Thyroid gland (tissue), 4 donors: ENCODE measurements around the gene RANBP17. TPM values are rescaled to one million over a fixed set of nuclear protein-coding genes. Genes with fewer than 3 reads are reported as not detected.

ENCODE experiments used
- DNase-seq, 2 donors: peaks; one replicate each; pipeline ENCODE4 v3.0.0-alpha.2; 2019
- H3K27ac ChIP-seq, 3 donors: fragments of 200-600 bp; sonication (generic); 1 replicate in 2 of 3; 2 replicates in 1 of 3; pipeline ENCODE4 v1.5.1; 2016 to 2019; ENCODE audit warnings: mild to moderate bottlenecking in 1 of 3, moderate library complexity in 1 of 3
- H3K27me3 ChIP-seq: fragments of 200-600 bp; sonication (generic); one replicate; pipeline ENCODE4 v1.5.1; 2019
- H3K36me3 ChIP-seq, 2 donors: fragments of 200-600 bp; sonication (generic); one replicate each; pipeline ENCODE4 v1.5.1; 2016 to 2019
- H3K4me1 ChIP-seq, 2 donors: fragments of 200-600 bp; sonication (generic); one replicate each; pipeline ENCODE4 v1.5.1; 2017 to 2019
- H3K4me3 ChIP-seq, 3 donors: fragments of 200-600 bp; sonication (generic); replicated peaks in 1 of 3; 1 replicate in 2 of 3; 2 replicates in 1 of 3; pipeline ENCODE4 v1.5.1; 2016; ENCODE audit warnings: mild to moderate bottlenecking in 1 of 3
- H3K9me3 ChIP-seq: fragments of 200-600 bp; sonication (generic); one replicate; pipeline ENCODE4 v1.5.1; 2017
- CTCF ChIP-seq, 6 experiments: fragments of 200-600 bp in 3 of 6; fragments of 450-650 bp in 3 of 6; sonication (generic) in 3 of 6; IDR thresholded peaks; one replicate each; pipeline ENCODE4 v1.5.1; 2016 to 2019; ENCODE audit warnings: antibody characterized with exemption in 6 of 6, mild to moderate bottlenecking in 2 of 6, inconsistent platforms in 1 of 6, moderate library complexity in 1 of 6
- POLR2A ChIP-seq, 2 donors: fragments of 450-650 bp; IDR thresholded peaks; one replicate each; pipeline ENCODE4 v1.6.1; 2017; ENCODE audit warnings: antibody characterized with exemption in 2 of 2, mild to moderate bottlenecking in 2 of 2, moderate library complexity in 1 of 2
- WGBS, 2 donors: methylation state at CpG; one replicate each; pipeline ENCODE4 v1.1.5; 2017; 5-methylcytosine and 5-hydroxymethylcytosine counted together
- intact Hi-C: fragments of 100-400 bp; cut with DNase I; formaldehyde crosslinking; loops from one replicate; pipeline ENCODE4 v1.15.1; 2023
- total RNA-seq, 4 donors: library from RNA; depleted of rRNA; stranded (reverse); fragments of >200 nt; gene quantifications; one replicate each; pipeline ENCODE4 v1.2.3, GENCODE V29; 2016

Gene RANBP17
- total RNA-seq, 4 donors from 2014 or later = 20.2 to 35.0 (median 26.7) TPM

GRCh38 chr5:171311322-171312077, 449.7 kb downstream of the RANBP17 start:
- Histone ChIP-seq H3K36me3 (no peaks in the 10 kb centered on the region), H3K9me3 (no peaks in the 10 kb centered on the region), H3K4me1 (peaks cover 40 to 57% of the 10 kb centered on the region in 2 donors), H3K4me3 (no peak overlapping the region), H3K27me3 (peaks cover 78% of the 10 kb centered on the region), H3K27ac (no peak overlapping the region)
- DNase-seq = peak in 1 of 2 donors; percentile 12
- TF ChIP-seq POLR2A (IDR thresholded peaks at IDR 0.05) (no peak), CTCF (IDR thresholded peaks at IDR 0.05) (no peak)
- 2 to 3% methylated on average over 12 to 15 of the region's 74 CpGs for WGBS, 2 donors
- intact Hi-C loops = no loop called here

- Histone ChIP-seq H3K27me3 (peaks cover 84% of the 10 kb centered on the region), H3K4me1 (peaks cover 46 to 65% of the 10 kb centered on the region in 2 donors)
Observed at GRCh38 chr5:171312129-171312974, 450.5 kb downstream of the RANBP17 start.

GRCh38 chr5:171313481-171314206, 451.8 kb downstream of the RANBP17 start:
- Histone ChIP-seq H3K27ac (no peak overlapping the region), H3K4me1 (peaks cover 39 to 58% of the 10 kb centered on the region in 2 donors), H3K36me3 (no peaks in the 10 kb centered on the region), H3K27me3 (peaks cover 71% of the 10 kb centered on the region), H3K9me3 (no peaks in the 10 kb centered on the region), H3K4me3 (no peak overlapping the region)
- DNase-seq = no peak
- TF ChIP-seq CTCF (IDR thresholded peaks at IDR 0.05) = no peak
- WGBS, 2 donors = 8 to 11% methylated on average over 36 of the region's 37 CpGs
- intact Hi-C loops = no loop called here

More at GRCh38 chr5:171312129-171312974, 450.5 kb downstream of the RANBP17 start:
- TF ChIP-seq CTCF (IDR thresholded peaks at IDR 0.05) (no peak), POLR2A (IDR thresholded peaks at IDR 0.05) (no peak)
- DNase-seq = no peak
- Histone ChIP-seq H3K9me3 (no peaks in the 10 kb centered on the region), H3K27ac (no peak overlapping the region), H3K36me3 (no peaks in the 10 kb centered on the region), H3K4me3 (no peak overlapping the region)
- intact Hi-C loops = no loop called here
- WGBS, 2 donors = 5 to 6% methylated on average over 44 to 65 of the region's 74 CpGs

- Histone ChIP-seq H3K4me1 (peaks cover 36 to 49% of the 10 kb centered on the region in 2 donors), H3K36me3 (no peaks in the 10 kb centered on the region), H3K4me3 (no peak overlapping the region), H3K27me3 (peaks cover 59% of the 10 kb centered on the region), H3K9me3 (no peaks in the 10 kb centered on the region), H3K27ac (no peak overlapping the region)
- peak; percentile 23 to 27 for DNase-seq
- intact Hi-C loops = no loop called here
- WGBS, 2 donors = 4% methylated on average over 11 to 37 of the region's 53 CpGs
- TF ChIP-seq POLR2A (IDR thresholded peaks at IDR 0.05) (no peak), CTCF (IDR thresholded peaks at IDR 0.05) (no peak)
Observed at GRCh38 chr5:171314728-171315385, 453.0 kb downstream of the RANBP17 start.
